ENCODE measurements around the gene C1orf87.

Gene C1orf87

GRCh38 chr1:59985911-59986515 lies 87.6 kb downstream of the C1orf87 start:
- Histone ChIP-seq H3K36me3 (ENCODE audit: insufficient read depth, low read length) (no peaks in the 10 kb centered on the region), H2AFZ (ENCODE audit: low read length) (no peak overlapping the region), H3K9me3 (ENCODE audit: insufficient read depth, low read depth, low read length) (no peaks in the 10 kb centered on the region), H3F3A (ENCODE audit: low read depth) (no peaks in the 10 kb centered on the region), H3K4me3 (ENCODE audit: low read length, poor library complexity, severe bottlenecking) (no peak overlapping the region), H3K4me1 (ENCODE audit: insufficient read depth, low read length, poor library complexity, severe bottlenecking) (no peaks in the 10 kb centered on the region), H3K9me2 (replicated peaks; ENCODE audit: low read depth, low read length) (no peaks in the 10 kb centered on the region), H3K79me2 (ENCODE audit: insufficient read depth, low read length) (no peaks in the 10 kb centered on the region), H4K20me1 (ENCODE audit: insufficient read depth, low read length, poor library complexity, severe bottlenecking) (no peaks in the 10 kb centered on the region), H3K4me2 (ENCODE audit: low read depth, low read length, poor library complexity, severe bottlenecking) (no peak overlapping the region), H3K27me3 (ENCODE audit: insufficient read depth, low read length, poor library complexity, severe bottlenecking) (no peaks in the 10 kb centered on the region), H3K9ac (ENCODE audit: low read depth, low read length, poor library complexity, severe bottlenecking) (no peak overlapping the region)
- TF ChIP-seq EZH2phosphoT487 (IDR thresholded peaks at IDR 0.05; ENCODE audit: borderline replicate concordance): no peak

- no peaks in the 10 kb centered on the region for H3K79me2 ChIP-seq (ENCODE audit: insufficient read depth, low read length)
- no peaks in the 10 kb centered on the region for H3K9me3 ChIP-seq (ENCODE audit: insufficient read depth, low read depth, low read length)
- H3K36me3 ChIP-seq (ENCODE audit: insufficient read depth, low read length): no peaks in the 10 kb centered on the region
- no peaks in the 10 kb centered on the region for H3K9me2 ChIP-seq (replicated peaks; ENCODE audit: low read depth, low read length)
- no peaks in the 10 kb centered on the region for H4K20me1 ChIP-seq (ENCODE audit: insufficient read depth, low read length, poor library complexity, severe bottlenecking)
- H3K4me2 ChIP-seq (ENCODE audit: low read depth, low read length, poor library complexity, severe bottlenecking): no peak overlapping the region
- H3K4me3 ChIP-seq (ENCODE audit: low read length, poor library complexity, severe bottlenecking): no peak overlapping the region
- H3K9ac ChIP-seq (ENCODE audit: low read depth, low read length, poor library complexity, severe bottlenecking): no peak overlapping the region
- no peak overlapping the region for H2AFZ ChIP-seq (ENCODE audit: low read length)
- H3K4me1 ChIP-seq (ENCODE audit: insufficient read depth, low read length, poor library complexity, severe bottlenecking): peaks cover 11% of the 10 kb centered on the region
- no peaks in the 10 kb centered on the region for H3K27me3 ChIP-seq (ENCODE audit: insufficient read depth, low read length, poor library complexity, severe bottlenecking)
- no peak for TF ChIP-seq CTCF (conservative IDR thresholded peaks at IDR 0.05; ENCODE audit: low read length)
- TF ChIP-seq EZH2phosphoT487 (IDR thresholded peaks at IDR 0.05; ENCODE audit: borderline replicate concordance): no peak
- no peaks in the 10 kb centered on the region for H3F3A ChIP-seq (ENCODE audit: low read depth)
These were observed 93.9 kb downstream of the C1orf87 start for GRCh38 chr1:59979666-59980065.

GRCh38 chr1:59978511-59978910 lies 95.1 kb downstream of the C1orf87 start:
- Histone ChIP-seq H3K4me2 (ENCODE audit: low read depth, low read length, poor library complexity, severe bottlenecking) (no peak overlapping the region), H3K4me1 (ENCODE audit: insufficient read depth, low read length, poor library complexity, severe bottlenecking) (peaks cover 11% of the 10 kb centered on the region), H3K36me3 (ENCODE audit: insufficient read depth, low read length) (no peaks in the 10 kb centered on the region), H3K9me3 (ENCODE audit: insufficient read depth, low read depth, low read length) (no peaks in the 10 kb centered on the region), H2AFZ (ENCODE audit: low read length) (no peak overlapping the region), H3F3A (ENCODE audit: low read depth) (no peaks in the 10 kb centered on the region), H3K4me3 (ENCODE audit: low read length, poor library complexity, severe bottlenecking) (no peak overlapping the region), H3K27me3 (ENCODE audit: insufficient read depth, low read length, poor library complexity, severe bottlenecking) (no peaks in the 10 kb centered on the region), H4K20me1 (ENCODE audit: insufficient read depth, low read length, poor library complexity, severe bottlenecking) (no peaks in the 10 kb centered on the region), H3K9me2 (replicated peaks; ENCODE audit: low read depth, low read length) (no peaks in the 10 kb centered on the region), H3K9ac (ENCODE audit: low read depth, low read length, poor library complexity, severe bottlenecking) (no peak overlapping the region), H3K79me2 (ENCODE audit: insufficient read depth, low read length) (no peaks in the 10 kb centered on the region)
- TF ChIP-seq EZH2phosphoT487 (IDR thresholded peaks at IDR 0.05; ENCODE audit: borderline replicate concordance): no peak
- TF ChIP-seq CTCF (conservative IDR thresholded peaks at IDR 0.05; ENCODE audit: low read length): no peak

- Histone ChIP-seq H3K79me2 (ENCODE audit: insufficient read depth, low read length) (no peaks in the 10 kb centered on the region), H3F3A (ENCODE audit: low read depth) (no peaks in the 10 kb centered on the region), H3K27me3 (ENCODE audit: insufficient read depth, low read length, poor library complexity, severe bottlenecking) (no peaks in the 10 kb centered on the region), H2AFZ (ENCODE audit: low read length) (no peak overlapping the region), H4K20me1 (ENCODE audit: insufficient read depth, low read length, poor library complexity, severe bottlenecking) (no peaks in the 10 kb centered on the region), H3K9me2 (replicated peaks; ENCODE audit: low read depth, low read length) (no peaks in the 10 kb centered on the region), H3K36me3 (ENCODE audit: insufficient read depth, low read length) (no peaks in the 10 kb centered on the region), H3K9me3 (ENCODE audit: insufficient read depth, low read depth, low read length) (no peaks in the 10 kb centered on the region), H3K4me2 (ENCODE audit: low read depth, low read length, poor library complexity, severe bottlenecking) (no peak overlapping the region), H3K9ac (ENCODE audit: low read depth, low read length, poor library complexity, severe bottlenecking) (no peak overlapping the region), H3K4me3 (ENCODE audit: low read length, poor library complexity, severe bottlenecking) (no peak overlapping the region), H3K4me1 (ENCODE audit: insufficient read depth, low read length, poor library complexity, severe bottlenecking) (peaks cover 11% of the 10 kb centered on the region)
- TF ChIP-seq EZH2phosphoT487 (IDR thresholded peaks at IDR 0.05; ENCODE audit: borderline replicate concordance): no peak
- TF ChIP-seq CTCF (conservative IDR thresholded peaks at IDR 0.05; ENCODE audit: low read length): no peak
These were observed 95.5 kb downstream of the C1orf87 start for GRCh38 chr1:59978026-59978425.
